Middle frontal gyrus (tissue), 1 donor: ENCODE data around the gene KLHL2.
"Not testable (repeated sequence)": the region's sequence is repeated elsewhere in the genome, so short reads cannot be mapped to it uniquely, and the experiment has no call there.

ENCODE experiments used
- DNase-seq: peaks from one replicate; pipeline ENCODE4 v3.0.0-alpha.2; 2015; ENCODE audit warnings: low spot score; ENCODE audit errors: extremely low spot score

Gene KLHL2

GRCh38 chr4:165199722-165200121 lies 7.6 kb upstream of the KLHL2 start:
- DNase-seq, result no peak

- no peak for DNase-seq
Observed at GRCh38 chr4:165201806-165202205, 5.6 kb upstream of the KLHL2 start.

- DNase-seq, result no peak
Observed at GRCh38 chr4:165203541-165204461, 3.6 kb upstream of the KLHL2 start.

- DNase-seq, result no peak
Observed at GRCh38 chr4:165204462-165204830, 2.9 kb upstream of the KLHL2 start.

GRCh38 chr4:165207016-165207430 lies 338 bp upstream of the KLHL2 start:
- DNase-seq, result no peak

- DNase-seq, result no peak
Observed at GRCh38 chr4:165208221-165208652, 876 bp downstream of the KLHL2 start.

- no peak for DNase-seq
Observed at GRCh38 chr4:165208741-165209388, 1.5 kb downstream of the KLHL2 start.

GRCh38 chr4:165209796-165210195 lies 2.4 kb downstream of the KLHL2 start:
- no peak for DNase-seq

GRCh38 chr4:165210566-165210965 lies 3.2 kb downstream of the KLHL2 start:
- no peak for DNase-seq

GRCh38 chr4:165212647-165213046 lies 5.3 kb downstream of the KLHL2 start:
- DNase-seq, result not testable (repeated sequence)

- DNase-seq, result not testable (repeated sequence)
Observed at GRCh38 chr4:165213404-165213803, 6.0 kb downstream of the KLHL2 start.

- not testable (repeated sequence) for DNase-seq
Observed at GRCh38 chr4:165213991-165214709, 6.8 kb downstream of the KLHL2 start.

- DNase-seq, result not testable (repeated sequence)
Observed at GRCh38 chr4:165215034-165215751, 7.8 kb downstream of the KLHL2 start.

- not testable (repeated sequence) for DNase-seq
Observed at GRCh38 chr4:165215761-165216487, 8.6 kb downstream of the KLHL2 start.

GRCh38 chr4:165217325-165217724 lies 10.0 kb downstream of the KLHL2 start:
- no peak for DNase-seq

GRCh38 chr4:165221306-165221705 lies 13.9 kb downstream of the KLHL2 start:
- DNase-seq, result not testable (repeated sequence)

- DNase-seq, result not testable (repeated sequence)
Observed at GRCh38 chr4:165221993-165222650, 14.8 kb downstream of the KLHL2 start.

- no peak for DNase-seq
Observed at GRCh38 chr4:165222651-165222994, 15.3 kb downstream of the KLHL2 start.

- not testable (repeated sequence) for DNase-seq
Observed at GRCh38 chr4:165227401-165227800, 20.0 kb downstream of the KLHL2 start.
